ENCODE measurements around the gene USP32. TPM values are rescaled to one million over a fixed set of nuclear protein-coding genes. Genes with fewer than 3 reads are reported as not detected.
"Not testable (repeated sequence)": the region's sequence is repeated elsewhere in the genome, so short reads cannot be mapped to it uniquely, and the experiment has no call there.

Gene USP32
- total RNA-seq, 1 donor from 2014 or later: 40.0 TPM

- no peak for DNase-seq (ENCODE audit: extremely low read depth, low read depth, low spot score)
These were observed 143.2 kb downstream of the USP32 start for GRCh38 chr17:60248618-60249289.

- no peak for DNase-seq (ENCODE audit: extremely low read depth, low read depth, low spot score)
These were observed 144.0 kb downstream of the USP32 start for GRCh38 chr17:60247836-60248461.

GRCh38 chr17:60244656-60245055, 147.3 kb downstream of the USP32 start:
- DNase-seq (ENCODE audit: extremely low read depth, low read depth, low spot score): no peak

- DNase-seq (ENCODE audit: extremely low read depth, low read depth, low spot score): no peak
These were observed 151.6 kb downstream of the USP32 start for GRCh38 chr17:60240290-60240689.

- no peak for DNase-seq (ENCODE audit: extremely low read depth, low read depth, low spot score)
These were observed 160.2 kb downstream of the USP32 start for GRCh38 chr17:60231691-60232090.

GRCh38 chr17:60231234-60231633, 160.7 kb downstream of the USP32 start:
- DNase-seq (ENCODE audit: extremely low read depth, low read depth, low spot score): no peak

- no peak for DNase-seq (ENCODE audit: extremely low read depth, low read depth, low spot score)
These were observed 161.6 kb downstream of the USP32 start for GRCh38 chr17:60230358-60230757.

GRCh38 chr17:60229188-60229802, 162.6 kb downstream of the USP32 start:
- DNase-seq (ENCODE audit: extremely low read depth, low read depth, low spot score): no peak

GRCh38 chr17:60227276-60227675, 164.7 kb downstream of the USP32 start:
- DNase-seq (ENCODE audit: extremely low read depth, low read depth, low spot score): not testable (repeated sequence)

- DNase-seq (ENCODE audit: extremely low read depth, low read depth, low spot score): no peak
These were observed 167.9 kb downstream of the USP32 start for GRCh38 chr17:60224064-60224463.

GRCh38 chr17:60223456-60223855, 168.5 kb downstream of the USP32 start:
- DNase-seq (ENCODE audit: extremely low read depth, low read depth, low spot score): no peak

- not testable (repeated sequence) for DNase-seq (ENCODE audit: extremely low read depth, low read depth, low spot score)
These were observed 173.2 kb downstream of the USP32 start for GRCh38 chr17:60218774-60219173.

GRCh38 chr17:60215895-60216294, 176.0 kb downstream of the USP32 start:
- DNase-seq (ENCODE audit: extremely low read depth, low read depth, low spot score): not testable (repeated sequence)

GRCh38 chr17:60211282-60211681, 180.7 kb downstream of the USP32 start:
- DNase-seq (ENCODE audit: extremely low read depth, low read depth, low spot score): not testable (repeated sequence)

GRCh38 chr17:60208302-60208701, 183.6 kb downstream of the USP32 start:
- DNase-seq (ENCODE audit: extremely low read depth, low read depth, low spot score): not testable (repeated sequence)

- DNase-seq (ENCODE audit: extremely low read depth, low read depth, low spot score): not testable (repeated sequence)
These were observed 186.2 kb downstream of the USP32 start for GRCh38 chr17:60205782-60206181.

- DNase-seq (ENCODE audit: extremely low read depth, low read depth, low spot score): not testable (repeated sequence)
These were observed 193.3 kb downstream of the USP32 start for GRCh38 chr17:60198630-60199029.

- not testable (repeated sequence) for DNase-seq (ENCODE audit: extremely low read depth, low read depth, low spot score)
These were observed 197.8 kb downstream of the USP32 start for GRCh38 chr17:60194141-60194540.

- no peak for DNase-seq (ENCODE audit: extremely low read depth, low read depth, low spot score)
These were observed 198.5 kb downstream of the USP32 start for GRCh38 chr17:60193482-60193881.

GRCh38 chr17:60193032-60193431, 198.9 kb downstream of the USP32 start:
- DNase-seq (ENCODE audit: extremely low read depth, low read depth, low spot score): not testable (repeated sequence)

- not testable (repeated sequence) for DNase-seq (ENCODE audit: extremely low read depth, low read depth, low spot score)
These were observed 201.9 kb downstream of the USP32 start for GRCh38 chr17:60190032-60190431.

GRCh38 chr17:60188759-60189158, 203.2 kb downstream of the USP32 start:
- DNase-seq (ENCODE audit: extremely low read depth, low read depth, low spot score): no peak

Data from glomerular endothelial cell (primary cell).